AG09319 (cell line): ENCODE measurements around the gene TEX14.
"Not testable (repeated sequence)": the region's sequence is repeated elsewhere in the genome, so short reads cannot be mapped to it uniquely, and the experiment has no call there.

Experiments
- DNase-seq: peaks from one replicate; pipeline ENCODE4 v3.0.0-alpha.2; 2010; ENCODE audit warnings: low read depth; ENCODE audit errors: extremely low read depth
- TF ChIP-seq, protein P1 (sequence below): IDR thresholded peaks from 2 replicates; pipeline ENCODE4 v1.5.1; 2011; ENCODE audit warnings: low read depth, mild to moderate bottlenecking, inconsistent platforms, low read length, moderate library complexity

The TEX14 gene

DNA sequence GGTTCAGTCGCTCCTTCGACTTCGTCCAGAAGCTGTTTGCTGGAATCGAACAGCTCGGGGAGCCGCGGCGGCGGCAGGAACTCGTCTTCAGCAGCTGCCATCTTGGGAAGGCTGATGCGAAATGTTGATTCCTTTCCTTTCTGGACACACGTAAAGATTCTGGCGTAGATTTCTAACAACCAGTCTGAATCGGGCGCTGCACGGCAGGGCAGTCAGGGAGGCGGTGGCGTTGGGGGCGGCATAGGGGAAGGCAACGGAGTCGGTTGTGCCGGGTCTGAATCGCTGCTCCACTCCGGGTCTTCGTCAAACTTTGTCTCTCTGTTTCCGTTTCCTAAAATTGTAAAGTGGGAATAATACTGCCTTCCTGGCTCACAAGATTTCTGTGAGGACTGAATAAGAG, 30.3 kb downstream of the TEX14 start:
- DNase-seq, result no peak
- TF ChIP-seq, protein P1, sequence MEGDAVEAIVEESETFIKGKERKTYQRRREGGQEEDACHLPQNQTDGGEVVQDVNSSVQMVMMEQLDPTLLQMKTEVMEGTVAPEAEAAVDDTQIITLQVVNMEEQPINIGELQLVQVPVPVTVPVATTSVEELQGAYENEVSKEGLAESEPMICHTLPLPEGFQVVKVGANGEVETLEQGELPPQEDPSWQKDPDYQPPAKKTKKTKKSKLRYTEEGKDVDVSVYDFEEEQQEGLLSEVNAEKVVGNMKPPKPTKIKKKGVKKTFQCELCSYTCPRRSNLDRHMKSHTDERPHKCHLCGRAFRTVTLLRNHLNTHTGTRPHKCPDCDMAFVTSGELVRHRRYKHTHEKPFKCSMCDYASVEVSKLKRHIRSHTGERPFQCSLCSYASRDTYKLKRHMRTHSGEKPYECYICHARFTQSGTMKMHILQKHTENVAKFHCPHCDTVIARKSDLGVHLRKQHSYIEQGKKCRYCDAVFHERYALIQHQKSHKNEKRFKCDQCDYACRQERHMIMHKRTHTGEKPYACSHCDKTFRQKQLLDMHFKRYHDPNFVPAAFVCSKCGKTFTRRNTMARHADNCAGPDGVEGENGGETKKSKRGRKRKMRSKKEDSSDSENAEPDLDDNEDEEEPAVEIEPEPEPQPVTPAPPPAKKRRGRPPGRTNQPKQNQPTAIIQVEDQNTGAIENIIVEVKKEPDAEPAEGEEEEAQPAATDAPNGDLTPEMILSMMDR, result no peak

DNA sequence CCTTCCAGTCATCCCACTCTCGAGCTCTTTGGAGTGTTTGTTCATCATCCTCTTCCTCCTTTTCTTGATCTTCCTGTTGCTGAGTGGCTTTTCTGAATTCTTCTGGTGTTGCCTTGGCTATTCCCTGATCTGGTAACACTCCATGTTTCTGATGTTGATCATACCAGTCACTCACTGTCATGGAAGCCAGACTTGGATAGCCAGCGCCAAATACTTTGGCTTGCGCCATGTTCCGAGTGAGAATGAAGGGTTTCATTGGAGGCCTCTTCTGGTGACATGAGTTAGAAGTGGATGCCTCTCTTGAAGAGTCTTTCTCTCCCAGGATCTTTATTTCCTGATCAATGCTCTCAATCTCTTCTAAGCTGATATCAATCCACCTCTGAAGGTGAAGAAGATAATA, 31.2 kb downstream of the TEX14 start:
- TF ChIP-seq, protein P1, result no peak
- no peak for DNase-seq

DNA sequence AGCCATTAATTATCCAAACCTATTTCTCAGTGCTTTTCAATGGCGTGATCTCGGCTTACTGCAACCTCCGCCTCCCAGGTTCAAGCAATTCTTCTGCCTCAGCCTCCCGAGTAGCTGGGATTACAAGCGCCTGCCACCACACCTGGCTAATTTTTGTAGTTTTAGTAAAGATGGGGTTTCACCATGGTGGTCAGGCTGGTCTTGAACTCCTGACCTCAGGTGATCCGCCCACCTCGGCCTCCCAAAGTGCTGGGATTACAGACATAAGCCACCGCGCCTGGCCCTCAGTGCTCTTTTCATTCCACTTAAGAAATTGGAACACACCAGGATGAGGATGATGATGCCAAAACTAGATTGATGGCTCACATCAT, 32.1 kb downstream of the TEX14 start:
- DNase-seq, result not testable (repeated sequence)

DNA sequence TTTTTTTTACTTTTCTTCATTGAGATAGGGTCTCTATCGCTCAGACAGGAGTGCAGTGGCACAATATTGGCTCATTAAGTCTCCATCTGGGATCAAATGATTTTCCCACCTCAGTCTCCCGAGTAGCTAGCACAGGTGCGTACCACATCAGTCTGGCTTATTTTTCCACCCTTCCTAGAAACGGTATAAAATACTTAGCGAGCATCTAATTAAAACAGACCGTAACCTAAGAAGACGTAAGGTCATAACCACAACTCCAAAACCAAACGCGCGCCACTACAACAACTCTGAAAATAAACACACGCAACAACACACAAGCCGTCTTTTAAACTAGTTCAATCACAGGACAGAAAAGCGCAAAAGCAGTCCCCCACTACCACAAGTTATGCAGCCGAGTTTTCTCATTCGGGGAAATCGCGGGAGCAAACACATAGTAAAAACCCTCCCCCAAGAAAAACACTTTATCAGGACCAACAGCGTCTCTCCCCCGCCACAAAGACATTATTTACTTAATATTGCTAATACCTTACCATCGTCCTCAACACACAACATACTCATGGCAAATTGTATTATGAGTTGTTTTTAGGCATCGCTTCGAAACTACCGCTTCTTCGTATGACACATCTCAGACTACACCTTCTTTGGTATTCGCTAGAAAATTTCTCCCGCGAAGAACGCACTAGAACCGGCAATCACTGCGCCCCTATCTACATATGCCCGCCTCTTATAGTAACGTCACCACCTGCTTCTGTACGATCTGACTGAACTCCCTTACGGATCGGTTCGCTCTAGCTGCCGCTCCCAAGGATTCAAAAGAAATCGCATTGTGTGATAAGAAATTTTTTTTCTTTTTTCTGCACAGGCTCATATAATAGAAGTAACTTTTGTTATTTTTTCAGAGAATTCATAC, 32.8 kb downstream of the TEX14 start:
- TF ChIP-seq, protein P1, result no peak
- DNase-seq, result peak; percentile 73

DNA sequence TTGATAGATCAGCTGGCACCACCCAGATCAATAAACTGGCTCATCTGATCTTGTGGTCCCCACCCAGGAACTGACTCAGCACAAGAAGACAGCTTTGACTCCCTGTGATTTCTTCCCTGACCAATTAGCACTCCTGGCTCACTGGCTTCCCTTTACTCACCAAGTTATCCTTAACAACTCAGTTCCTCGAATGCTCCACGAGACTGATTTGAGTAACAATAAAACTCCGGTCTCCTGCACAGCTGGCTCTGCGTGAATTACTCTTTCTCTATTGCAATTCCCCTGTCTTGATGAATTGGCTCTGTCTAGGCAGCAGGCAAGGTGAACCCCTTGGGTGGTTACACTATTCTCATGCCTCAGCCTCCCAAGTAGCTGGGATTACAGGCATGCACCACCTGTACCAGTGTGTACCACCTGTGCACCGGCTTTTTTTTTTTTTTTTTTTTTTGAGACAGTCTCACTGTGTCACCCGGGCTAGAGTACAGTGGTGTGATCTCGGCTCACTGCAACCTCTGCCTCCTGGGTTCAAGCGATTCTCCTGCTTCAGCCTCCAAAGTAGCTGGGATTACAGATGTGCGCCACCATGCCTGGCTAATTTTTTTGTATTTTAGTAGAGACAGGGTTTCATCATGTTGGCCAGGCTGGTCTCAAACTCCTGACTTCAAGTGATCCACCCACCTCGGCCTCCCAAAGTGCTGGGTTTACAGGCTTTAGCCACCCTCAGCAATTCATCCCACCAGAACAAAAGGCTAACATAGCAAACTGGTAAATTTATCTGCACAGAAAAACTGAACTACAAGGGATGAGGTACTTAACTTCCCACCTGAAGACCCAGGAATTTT, 33.7 kb downstream of the TEX14 start:
- not testable (repeated sequence) for DNase-seq

DNA sequence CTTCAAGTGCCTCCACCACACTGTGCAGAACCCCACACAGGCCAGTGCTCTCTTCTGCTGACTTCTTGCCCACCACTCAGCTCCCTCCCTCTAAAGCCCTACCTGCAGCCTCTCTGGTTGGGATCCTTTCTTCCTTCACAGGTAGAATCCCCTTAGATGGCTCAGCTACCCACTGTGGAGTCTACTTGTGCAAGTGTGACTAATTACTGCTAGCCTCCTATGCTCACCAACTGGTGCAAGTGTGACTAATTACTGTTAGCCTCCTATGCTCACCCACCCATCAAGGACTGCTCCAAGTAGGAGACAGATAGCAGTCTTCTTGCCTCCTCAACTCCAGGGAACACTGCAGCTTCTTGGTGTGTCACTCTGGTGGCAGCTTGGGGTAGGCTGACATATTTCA, 43.6 kb downstream of the TEX14 start:
- TF ChIP-seq, protein P1, result no peak
- no peak for DNase-seq

DNA sequence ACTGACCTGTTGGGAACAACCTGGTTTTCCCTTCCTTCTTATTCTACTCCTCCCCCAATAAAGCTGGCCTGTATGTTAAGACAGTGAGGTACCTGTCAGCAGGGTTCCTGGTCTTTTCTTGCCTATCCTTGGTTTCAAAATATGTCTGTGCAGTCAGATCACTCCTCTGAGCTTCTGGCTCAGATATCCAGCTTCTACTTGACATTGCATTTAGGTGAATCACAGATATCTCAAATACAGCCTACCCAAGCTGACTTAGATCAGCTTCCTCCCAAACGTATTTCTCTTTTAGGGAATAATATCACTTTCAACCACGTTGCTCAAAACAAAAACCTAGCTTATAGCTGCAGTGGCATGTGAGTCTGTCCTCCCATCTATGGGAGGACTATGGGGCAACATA, 48.7 kb downstream of the TEX14 start:
- TF ChIP-seq, protein P1, result no peak
- no peak for DNase-seq

DNA sequence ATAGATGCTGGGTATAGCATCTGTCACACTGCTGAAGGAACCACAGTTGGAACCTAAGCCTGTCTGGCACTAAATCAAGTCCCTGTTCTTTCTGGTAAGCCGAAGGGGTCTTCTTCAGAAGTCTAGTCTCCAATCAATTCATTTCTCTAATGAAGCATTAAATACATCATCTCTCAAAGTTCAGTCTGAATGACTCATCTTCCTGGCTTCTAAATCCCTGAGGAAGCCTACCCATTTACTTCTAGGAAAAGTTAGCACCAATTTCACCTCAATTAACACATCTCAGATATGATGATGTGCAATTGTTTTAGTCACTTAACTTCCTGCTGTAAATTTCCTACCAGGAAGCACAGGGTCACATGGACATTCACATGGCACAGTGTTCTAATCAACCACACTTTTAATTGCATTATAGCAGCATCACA, 49.9 kb downstream of the TEX14 start:
- DNase-seq, result no peak
- TF ChIP-seq, protein P1, result no peak
